Activated CD4-positive, alpha-beta T cell treated with anti-CD3 and anti-CD28 coated beads, Interleukin-2, amount 10 ng/mL, durations not matched to agents 7 days and 5 days (primary cell): ENCODE results near the gene USP9Y. TPM values are rescaled to one million over a fixed set of nuclear protein-coding genes. Genes with fewer than 3 reads are reported as not detected.

Experiments used
- CTCF ChIA-PET: fragments of 350-600 bp; sonication (Branson Sonifier 250); formaldehyde crosslinking; loops from one replicate; lab custom pipeline; 2021; ENCODE audit warnings: antibody characterized with exemption; lab: Charles Lee
- POLR2A ChIA-PET: fragments of 350-600 bp; sonication (Branson Sonifier 250); formaldehyde crosslinking; loops from one replicate; lab custom pipeline; 2021; ENCODE audit warnings: antibody characterized with exemption; lab: Charles Lee
- DNase-seq: peaks from one replicate; pipeline ENCODE4 v3.0.0-alpha.2; 2020
- H3K27ac Mint-ChIP-seq: one replicate; pipeline ENCODE4 v1.8.0; 2021; ENCODE audit warnings: mild to moderate bottlenecking, moderate library complexity, mixed read lengths
- H3K27me3 Mint-ChIP-seq: one replicate; pipeline ENCODE4 v1.8.0; 2021; ENCODE audit warnings: mixed read lengths
- H3K36me3 Mint-ChIP-seq: one replicate; pipeline ENCODE4 v1.8.0; 2021; ENCODE audit warnings: low read depth, mixed read lengths
- H3K4me1 Mint-ChIP-seq: one replicate; pipeline ENCODE4 v1.8.0; 2021; ENCODE audit warnings: mixed read lengths
- H3K4me3 Mint-ChIP-seq: one replicate; pipeline ENCODE4 v1.8.0; 2021; ENCODE audit warnings: mild to moderate bottlenecking, moderate library complexity, mixed read lengths
- H3K9me3 Mint-ChIP-seq: one replicate; pipeline ENCODE4 v1.8.0; 2021; ENCODE audit warnings: mixed read lengths
- total RNA-seq, 2 experiments: library from RNA; stranded (reverse); gene quantifications; one replicate each; pipeline ENCODE4 v1.2.3, GENCODE V29; 2021

USP9Y gene
- total RNA-seq, 2 experiments from 2014 or later, result 22.8 to 25.6 TPM

GRCh38 chrY:12715376-12715775, 14.3 kb downstream of the USP9Y start:
- peaks cover 16% of the 10 kb centered on the region for H3K36me3 Mint-ChIP-seq
- ChIA-PET CTCF (no interaction called here), POLR2A (interaction anchor here (0.6 kb wide), 1 partner anchor 32 kb away, joined by 3 read pairs; no protein-coding TSS in a partner anchor)
- no peaks in the 10 kb centered on the region for H3K9me3 Mint-ChIP-seq
- no peak for DNase-seq
- no peak overlapping the region for H3K27ac Mint-ChIP-seq
- no peaks in the 10 kb centered on the region for H3K27me3 Mint-ChIP-seq
- H3K4me1 Mint-ChIP-seq, result no peaks in the 10 kb centered on the region
- H3K4me3 Mint-ChIP-seq, result no peak overlapping the region

DNA sequence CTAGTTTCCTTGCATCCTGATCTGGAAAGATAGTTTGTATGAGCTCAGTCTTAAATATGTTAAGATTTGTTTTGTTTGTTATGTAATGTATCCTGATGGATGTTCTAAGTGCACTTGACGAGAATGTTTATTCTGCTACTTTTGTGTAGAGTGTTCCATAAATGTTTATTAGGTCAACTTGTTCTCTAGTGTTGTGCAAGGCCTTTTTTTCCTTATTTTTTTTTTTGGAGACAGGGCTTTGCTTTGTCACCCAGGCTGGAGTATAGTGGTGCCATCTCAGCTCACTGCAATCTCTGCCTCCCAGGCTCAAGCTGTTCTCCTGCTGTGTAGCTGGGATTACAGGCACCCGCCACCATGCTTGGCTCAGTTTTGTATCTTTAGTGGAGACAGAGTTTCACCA, 28.7 kb downstream of the USP9Y start:
- Mint-ChIP-seq H3K36me3 (peaks cover 37% of the 10 kb centered on the region), H3K27me3 (no peaks in the 10 kb centered on the region), H3K4me3 (no peak overlapping the region), H3K27ac (no peak overlapping the region), H3K9me3 (no peaks in the 10 kb centered on the region), H3K4me1 (peaks cover 2% of the 10 kb centered on the region)
- no peak for DNase-seq
- CTCF ChIA-PET, result no interaction called here
- POLR2A ChIA-PET, result interaction anchor here (0.6 kb wide), 1 partner anchor 59 kb away, joined by 9 read pairs; no protein-coding TSS in a partner anchor

DNA sequence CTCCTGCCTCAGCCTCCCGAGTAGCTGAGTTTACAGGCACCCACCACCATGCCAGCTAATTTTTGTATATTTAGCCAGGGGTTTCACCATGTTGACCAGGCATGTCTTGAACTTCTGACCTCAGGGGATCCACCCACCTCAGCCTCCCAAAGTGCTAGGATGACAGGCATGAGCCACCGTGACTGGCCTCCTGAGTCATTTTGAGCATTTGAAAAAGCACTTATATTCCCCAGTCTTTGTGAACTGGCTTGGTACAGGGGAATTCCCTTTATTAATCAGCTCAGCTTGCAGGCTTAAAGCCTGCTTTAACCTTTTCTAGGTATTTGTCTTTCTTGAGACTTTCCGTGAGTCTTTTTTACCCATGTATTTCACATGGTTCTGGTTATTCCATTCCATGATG, 32.6 kb downstream of the USP9Y start:
- ChIA-PET POLR2A (no interaction called here), CTCF (no interaction called here)
- no peaks in the 10 kb centered on the region for H3K27me3 Mint-ChIP-seq
- H3K36me3 Mint-ChIP-seq, result peaks cover 24% of the 10 kb centered on the region
- peaks cover 2% of the 10 kb centered on the region for H3K4me1 Mint-ChIP-seq
- no peak overlapping the region for H3K27ac Mint-ChIP-seq
- no peaks in the 10 kb centered on the region for H3K9me3 Mint-ChIP-seq
- no peak overlapping the region for H3K4me3 Mint-ChIP-seq
- no peak for DNase-seq

GRCh38 chrY:12734051-12734450, 33.0 kb downstream of the USP9Y start:
- H3K4me1 Mint-ChIP-seq, result peaks cover 2% of the 10 kb centered on the region
- peaks cover 22% of the 10 kb centered on the region for H3K36me3 Mint-ChIP-seq
- POLR2A ChIA-PET, result no interaction called here
- H3K9me3 Mint-ChIP-seq, result no peaks in the 10 kb centered on the region
- H3K4me3 Mint-ChIP-seq, result no peak overlapping the region
- no peaks in the 10 kb centered on the region for H3K27me3 Mint-ChIP-seq
- no peak overlapping the region for H3K27ac Mint-ChIP-seq
- no peak for DNase-seq
- CTCF ChIA-PET, result no interaction called here

- no peak for DNase-seq
- H3K9me3 Mint-ChIP-seq, result no peaks in the 10 kb centered on the region
- H3K4me1 Mint-ChIP-seq, result no peaks in the 10 kb centered on the region
- CTCF ChIA-PET, result no interaction called here
- POLR2A ChIA-PET, result no interaction called here
- H3K4me3 Mint-ChIP-seq, result no peak overlapping the region
- H3K27ac Mint-ChIP-seq, result no peak overlapping the region
- H3K27me3 Mint-ChIP-seq, result no peaks in the 10 kb centered on the region
- H3K36me3 Mint-ChIP-seq, result peaks cover 40% of the 10 kb centered on the region
These were observed 40.4 kb downstream of the USP9Y start for GRCh38 chrY:12741414-12741813.

- POLR2A ChIA-PET, result no interaction called here
- Mint-ChIP-seq H3K9me3 (no peaks in the 10 kb centered on the region), H3K4me1 (no peaks in the 10 kb centered on the region), H3K27me3 (no peaks in the 10 kb centered on the region), H3K36me3 (peaks cover 46% of the 10 kb centered on the region), H3K4me3 (no peak overlapping the region), H3K27ac (no peak overlapping the region)
- no peak for DNase-seq
- CTCF ChIA-PET, result no interaction called here
These were observed 41.7 kb downstream of the USP9Y start for GRCh38 chrY:12742725-12743124.

- H3K4me1 Mint-ChIP-seq, result no peaks in the 10 kb centered on the region
- ChIA-PET CTCF (no interaction called here), POLR2A (no interaction called here)
- H3K27ac Mint-ChIP-seq, result no peak overlapping the region
- H3K9me3 Mint-ChIP-seq, result no peaks in the 10 kb centered on the region
- H3K4me3 Mint-ChIP-seq, result no peak overlapping the region
- H3K27me3 Mint-ChIP-seq, result no peaks in the 10 kb centered on the region
- no peak for DNase-seq
- H3K36me3 Mint-ChIP-seq, result peaks cover 46% of the 10 kb centered on the region
These were observed 43.1 kb downstream of the USP9Y start for GRCh38 chrY:12744091-12744490.

DNA sequence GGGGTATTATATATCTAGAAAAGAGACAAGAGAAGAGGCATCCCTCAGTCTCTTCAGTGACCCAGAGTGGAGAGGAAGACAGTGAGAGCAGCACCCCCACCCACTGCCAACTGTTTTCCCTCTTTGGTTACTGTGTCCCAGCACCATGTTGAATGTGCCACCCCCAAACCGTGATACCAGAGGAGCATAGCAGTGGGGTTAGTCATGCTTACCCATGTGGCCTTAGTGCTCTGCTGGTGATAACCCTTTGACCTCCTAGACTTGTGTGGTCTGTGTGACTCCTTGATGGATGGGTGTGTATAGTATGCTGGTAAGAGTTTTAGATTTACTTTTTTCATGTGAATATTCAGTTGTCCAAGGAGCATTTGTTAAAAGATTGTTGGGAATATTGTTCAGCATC, 48.3 kb downstream of the USP9Y start:
- ChIA-PET POLR2A (no interaction called here), CTCF (no interaction called here)
- Mint-ChIP-seq H3K36me3 (peaks cover 39% of the 10 kb centered on the region), H3K4me1 (no peaks in the 10 kb centered on the region), H3K4me3 (no peak overlapping the region), H3K27me3 (no peaks in the 10 kb centered on the region), H3K27ac (no peak overlapping the region), H3K9me3 (no peaks in the 10 kb centered on the region)
- DNase-seq, result no peak

- peaks cover 4% of the 10 kb centered on the region for H3K4me1 Mint-ChIP-seq
- peak overlapping the region; percentile 19 for H3K27ac Mint-ChIP-seq
- CTCF ChIA-PET, result no interaction called here
- no peaks in the 10 kb centered on the region for H3K9me3 Mint-ChIP-seq
- no peaks in the 10 kb centered on the region for H3K27me3 Mint-ChIP-seq
- H3K36me3 Mint-ChIP-seq, result peaks cover 35% of the 10 kb centered on the region
- no peak for DNase-seq
- POLR2A ChIA-PET, result no interaction called here
- H3K4me3 Mint-ChIP-seq, result no peak overlapping the region
These were observed 51.8 kb downstream of the USP9Y start for GRCh38 chrY:12752856-12753255.

- peaks cover 27% of the 10 kb centered on the region for H3K36me3 Mint-ChIP-seq
- peaks cover 4% of the 10 kb centered on the region for H3K4me1 Mint-ChIP-seq
- H3K4me3 Mint-ChIP-seq, result no peak overlapping the region
- no peak for DNase-seq
- POLR2A ChIA-PET, result no interaction called here
- CTCF ChIA-PET, result no interaction called here
- no peaks in the 10 kb centered on the region for H3K27me3 Mint-ChIP-seq
- no peak overlapping the region for H3K27ac Mint-ChIP-seq
- H3K9me3 Mint-ChIP-seq, result no peaks in the 10 kb centered on the region
These were observed 55.0 kb downstream of the USP9Y start for GRCh38 chrY:12756021-12756420.

DNA sequence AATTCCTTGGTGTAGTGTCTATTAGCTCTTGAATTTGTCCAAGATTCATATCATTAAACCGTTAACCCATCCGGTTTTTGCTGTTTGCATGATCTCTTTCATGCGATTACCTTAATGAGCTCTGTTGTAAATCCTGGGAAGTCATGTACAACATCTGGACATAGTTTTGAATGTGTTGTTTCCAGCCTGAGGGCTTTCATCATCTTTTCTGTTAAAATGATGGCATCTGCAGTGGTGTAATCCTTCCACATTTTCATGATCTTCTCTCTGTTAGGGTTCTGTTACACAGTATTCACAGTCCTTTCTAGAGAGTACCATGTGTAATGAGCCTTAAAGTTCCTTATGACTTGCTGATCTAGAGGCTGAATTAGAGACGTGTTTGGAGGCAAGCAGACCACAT, 64.9 kb downstream of the USP9Y start:
- POLR2A ChIA-PET, result no interaction called here
- CTCF ChIA-PET, result no interaction called here
- Mint-ChIP-seq H3K27ac (no peak overlapping the region), H3K36me3 (peaks cover 17% of the 10 kb centered on the region), H3K4me3 (no peak overlapping the region), H3K4me1 (no peaks in the 10 kb centered on the region), H3K27me3 (no peaks in the 10 kb centered on the region), H3K9me3 (no peaks in the 10 kb centered on the region)
- no peak for DNase-seq

GRCh38 chrY:12784521-12784920, 83.5 kb downstream of the USP9Y start:
- no peak for DNase-seq
- H3K36me3 Mint-ChIP-seq, result peaks cover 35% of the 10 kb centered on the region
- CTCF ChIA-PET, result no interaction called here
- no peak overlapping the region for H3K4me3 Mint-ChIP-seq
- peaks cover 3% of the 10 kb centered on the region for H3K4me1 Mint-ChIP-seq
- no peaks in the 10 kb centered on the region for H3K9me3 Mint-ChIP-seq
- no peak overlapping the region for H3K27ac Mint-ChIP-seq
- no peaks in the 10 kb centered on the region for H3K27me3 Mint-ChIP-seq
- POLR2A ChIA-PET, result no interaction called here

DNA sequence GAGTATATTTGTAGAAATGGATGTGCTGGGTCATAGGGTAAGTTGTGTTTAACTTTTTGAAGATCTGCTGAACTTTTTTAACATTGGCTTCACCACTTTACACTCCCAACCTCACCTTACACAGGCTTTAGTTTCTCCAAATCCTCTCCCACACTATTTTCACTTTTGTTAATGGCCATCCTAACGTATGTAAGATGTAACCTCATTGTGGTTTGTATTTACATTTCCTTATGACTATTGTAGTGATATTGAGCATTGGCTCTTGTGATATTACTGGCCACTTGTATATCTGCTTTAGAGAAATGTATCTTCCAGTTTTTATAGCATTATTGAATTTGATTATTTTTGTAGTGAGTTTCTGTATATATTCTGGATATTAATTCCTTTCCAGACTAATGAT, 93.0 kb downstream of the USP9Y start:
- Mint-ChIP-seq H3K4me1 (no peaks in the 10 kb centered on the region), H3K4me3 (no peak overlapping the region), H3K9me3 (no peaks in the 10 kb centered on the region), H3K36me3 (peaks cover 39% of the 10 kb centered on the region), H3K27ac (no peak overlapping the region), H3K27me3 (no peaks in the 10 kb centered on the region)
- ChIA-PET CTCF (no interaction called here), POLR2A (no interaction called here)
- no peak for DNase-seq

GRCh38 chrY:12808046-12808445, 107.0 kb downstream of the USP9Y start:
- H3K36me3 Mint-ChIP-seq, result peaks cover 10% of the 10 kb centered on the region
- no peaks in the 10 kb centered on the region for H3K4me1 Mint-ChIP-seq
- H3K4me3 Mint-ChIP-seq, result no peak overlapping the region
- H3K9me3 Mint-ChIP-seq, result no peaks in the 10 kb centered on the region
- no peak for DNase-seq
- H3K27me3 Mint-ChIP-seq, result no peaks in the 10 kb centered on the region
- CTCF ChIA-PET, result no interaction called here
- POLR2A ChIA-PET, result no interaction called here
- H3K27ac Mint-ChIP-seq, result no peak overlapping the region
